ENCODE measurements around the gene PCED1B. TPM values are rescaled to one million over a fixed set of nuclear protein-coding genes. Genes with fewer than 3 reads are reported as not detected.
"Not testable (repeated sequence)": the region's sequence is repeated elsewhere in the genome, so short reads cannot be mapped to it uniquely, and the experiment has no call there.

The PCED1B gene
- total RNA-seq, 1 donor from 2014 or later: 0.41 TPM

DNA sequence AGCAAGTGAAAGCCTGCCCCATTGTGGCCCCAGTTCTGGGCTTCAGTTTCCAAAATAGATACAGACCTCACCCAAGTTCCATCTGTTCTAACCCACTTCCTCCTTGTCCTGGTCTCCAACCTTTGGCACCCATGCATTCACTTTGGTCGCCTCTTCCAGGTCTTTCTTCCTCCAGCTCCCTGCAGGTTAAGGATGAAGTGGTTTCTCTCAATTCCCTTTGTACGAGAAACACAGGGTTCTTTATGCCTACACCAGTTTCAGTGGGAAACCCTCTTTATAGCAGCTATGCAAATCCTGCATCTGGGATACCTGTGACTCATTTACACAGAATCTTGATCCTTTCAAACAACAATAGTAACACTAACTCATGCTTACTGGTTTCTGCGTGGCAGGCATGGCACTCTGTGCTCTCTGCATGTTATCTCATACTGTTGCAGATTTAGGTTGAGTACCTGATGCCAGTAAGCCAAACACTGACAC is 110.9 kb downstream of the PCED1B start:
- no peaks in the 10 kb centered on the region for H3K27me3 Mint-ChIP-seq
- TF ChIP-seq, protein P1, sequence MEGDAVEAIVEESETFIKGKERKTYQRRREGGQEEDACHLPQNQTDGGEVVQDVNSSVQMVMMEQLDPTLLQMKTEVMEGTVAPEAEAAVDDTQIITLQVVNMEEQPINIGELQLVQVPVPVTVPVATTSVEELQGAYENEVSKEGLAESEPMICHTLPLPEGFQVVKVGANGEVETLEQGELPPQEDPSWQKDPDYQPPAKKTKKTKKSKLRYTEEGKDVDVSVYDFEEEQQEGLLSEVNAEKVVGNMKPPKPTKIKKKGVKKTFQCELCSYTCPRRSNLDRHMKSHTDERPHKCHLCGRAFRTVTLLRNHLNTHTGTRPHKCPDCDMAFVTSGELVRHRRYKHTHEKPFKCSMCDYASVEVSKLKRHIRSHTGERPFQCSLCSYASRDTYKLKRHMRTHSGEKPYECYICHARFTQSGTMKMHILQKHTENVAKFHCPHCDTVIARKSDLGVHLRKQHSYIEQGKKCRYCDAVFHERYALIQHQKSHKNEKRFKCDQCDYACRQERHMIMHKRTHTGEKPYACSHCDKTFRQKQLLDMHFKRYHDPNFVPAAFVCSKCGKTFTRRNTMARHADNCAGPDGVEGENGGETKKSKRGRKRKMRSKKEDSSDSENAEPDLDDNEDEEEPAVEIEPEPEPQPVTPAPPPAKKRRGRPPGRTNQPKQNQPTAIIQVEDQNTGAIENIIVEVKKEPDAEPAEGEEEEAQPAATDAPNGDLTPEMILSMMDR (conservative IDR thresholded peaks at IDR 0.05): no peak
- H3K36me3 Mint-ChIP-seq: no peaks in the 10 kb centered on the region
- no peak overlapping the region for H3K4me3 Mint-ChIP-seq
- H3K9me3 Mint-ChIP-seq: no peaks in the 10 kb centered on the region
- peaks cover 34% of the 10 kb centered on the region for H3K4me1 Mint-ChIP-seq (ENCODE audit: unreplicated experiment)
- DNase-seq (ENCODE audit: extremely low spot score, unreplicated experiment): no peak
- no peak overlapping the region for H3K27ac Mint-ChIP-seq

DNA sequence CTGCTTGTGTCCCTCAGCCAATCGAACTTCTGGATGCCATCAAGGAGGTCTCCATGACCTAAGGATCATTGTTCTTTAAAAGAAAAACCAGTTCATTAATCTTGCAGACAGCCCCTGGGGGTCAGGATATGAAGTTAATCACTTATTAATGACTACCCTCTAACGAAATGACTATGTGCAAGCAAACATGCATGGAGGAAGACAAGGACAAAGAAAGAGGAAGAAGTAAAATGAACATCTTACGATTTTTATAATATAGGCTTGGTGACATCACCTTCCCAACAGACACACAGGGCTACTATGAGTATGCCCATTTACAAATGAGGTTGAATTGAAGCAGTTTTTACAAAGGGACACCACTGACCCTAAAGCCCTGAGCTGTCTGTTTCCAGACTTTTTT is 111.5 kb downstream of the PCED1B start:
- Mint-ChIP-seq H3K27me3 (no peaks in the 10 kb centered on the region), H3K27ac (no peak overlapping the region), H3K9me3 (no peaks in the 10 kb centered on the region), H3K36me3 (no peaks in the 10 kb centered on the region), H3K4me3 (no peak overlapping the region), H3K4me1 (ENCODE audit: unreplicated experiment) (peaks cover 34% of the 10 kb centered on the region)
- TF ChIP-seq, protein P1 (conservative IDR thresholded peaks at IDR 0.05): no peak
- DNase-seq (ENCODE audit: extremely low spot score, unreplicated experiment): no peak

DNA sequence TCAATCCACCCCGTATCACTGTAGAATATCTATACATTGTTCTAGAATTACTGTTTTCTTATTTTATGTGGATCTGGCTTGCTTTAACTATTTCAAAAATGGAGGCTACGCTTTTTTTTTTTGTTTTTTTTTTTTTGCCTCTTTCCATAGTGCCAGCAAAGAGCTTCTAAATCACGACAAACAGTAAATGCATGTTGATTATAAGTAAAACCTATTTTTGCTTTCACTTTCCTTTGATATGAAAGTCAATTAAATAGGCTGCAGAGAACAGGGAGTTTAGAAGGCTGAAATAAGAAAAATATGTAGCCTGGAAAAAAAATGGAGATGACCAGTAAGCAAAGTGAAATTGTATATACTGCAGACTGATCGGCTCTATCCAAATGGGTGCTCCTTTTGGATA is 112.6 kb downstream of the PCED1B start:
- no peak overlapping the region for H3K4me3 Mint-ChIP-seq
- H3K9me3 Mint-ChIP-seq: no peaks in the 10 kb centered on the region
- H3K27me3 Mint-ChIP-seq: no peaks in the 10 kb centered on the region
- no peak overlapping the region for H3K27ac Mint-ChIP-seq
- H3K36me3 Mint-ChIP-seq: no peaks in the 10 kb centered on the region
- no peak for DNase-seq (ENCODE audit: extremely low spot score, unreplicated experiment)
- TF ChIP-seq, protein P1 (conservative IDR thresholded peaks at IDR 0.05): no peak
- peaks cover 34% of the 10 kb centered on the region for H3K4me1 Mint-ChIP-seq (ENCODE audit: unreplicated experiment)

DNA sequence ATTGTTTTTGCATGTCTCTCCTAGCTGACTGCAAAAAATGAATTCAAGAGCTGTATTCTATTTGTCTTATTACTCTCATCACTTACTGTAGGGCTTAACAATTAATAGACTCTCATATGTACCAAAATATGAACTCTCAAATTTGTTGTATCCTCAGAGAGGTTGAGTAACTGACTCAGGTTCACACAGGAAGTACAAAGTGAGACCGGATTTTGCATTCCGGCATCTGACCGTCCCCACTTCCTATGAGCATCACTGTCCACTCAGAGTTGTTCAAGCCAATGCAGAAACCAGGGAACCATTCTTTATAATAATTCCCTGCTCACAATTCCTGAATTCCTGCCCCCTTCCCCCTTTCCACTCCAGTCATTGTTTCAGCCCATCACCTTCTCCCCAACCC is 113.6 kb downstream of the PCED1B start:
- Mint-ChIP-seq H3K9me3 (no peaks in the 10 kb centered on the region), H3K27me3 (no peaks in the 10 kb centered on the region), H3K4me3 (no peak overlapping the region), H3K36me3 (no peaks in the 10 kb centered on the region), H3K4me1 (ENCODE audit: unreplicated experiment) (peaks cover 34% of the 10 kb centered on the region), H3K27ac (no peak overlapping the region)
- DNase-seq (ENCODE audit: extremely low spot score, unreplicated experiment): no peak
- TF ChIP-seq, protein P1 (conservative IDR thresholded peaks at IDR 0.05): no peak

DNA sequence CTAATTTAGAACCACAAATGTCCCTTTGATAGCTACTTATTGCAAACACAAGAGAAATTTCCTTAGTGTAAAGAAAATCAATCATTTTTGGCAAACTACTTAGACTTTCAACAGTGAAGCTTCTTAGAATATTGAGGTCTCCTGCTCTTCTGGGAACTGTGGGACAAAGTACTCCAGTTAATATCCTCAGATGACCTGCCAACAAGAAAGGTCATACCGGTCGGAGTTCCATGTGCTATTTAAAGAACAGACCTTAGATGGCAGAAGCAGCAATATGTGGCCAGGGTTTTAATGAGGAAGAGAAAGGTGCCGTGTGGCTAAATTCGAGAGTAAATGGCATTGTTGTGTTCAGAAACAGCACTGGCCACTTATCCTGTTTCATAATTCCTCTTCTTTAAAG is 115.1 kb downstream of the PCED1B start:
- H3K9me3 Mint-ChIP-seq: no peaks in the 10 kb centered on the region
- peaks cover 34% of the 10 kb centered on the region for H3K4me1 Mint-ChIP-seq (ENCODE audit: unreplicated experiment)
- H3K27ac Mint-ChIP-seq: no peak overlapping the region
- TF ChIP-seq, protein P1 (conservative IDR thresholded peaks at IDR 0.05): no peak
- H3K4me3 Mint-ChIP-seq: no peak overlapping the region
- no peaks in the 10 kb centered on the region for H3K27me3 Mint-ChIP-seq
- H3K36me3 Mint-ChIP-seq: no peaks in the 10 kb centered on the region
- DNase-seq (ENCODE audit: extremely low spot score, unreplicated experiment): no peak

DNA sequence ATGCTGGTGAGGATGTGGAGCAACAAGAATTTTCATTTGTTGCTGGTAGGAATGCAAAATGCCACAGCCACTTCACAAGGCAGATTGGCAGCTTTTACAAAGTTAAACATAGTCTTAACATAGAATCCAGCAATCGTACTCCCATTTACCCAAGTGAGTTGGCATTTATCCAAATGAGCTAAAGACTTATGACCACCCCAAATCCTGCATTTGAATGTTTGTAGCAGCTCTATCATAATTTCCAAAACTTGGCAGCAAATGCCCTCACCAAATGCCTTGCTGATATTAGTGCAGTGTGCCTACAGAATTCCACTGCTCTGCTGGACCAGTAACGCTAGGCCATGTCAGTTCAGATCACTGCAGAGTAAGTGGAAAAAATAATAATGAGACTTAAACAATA is 121.0 kb downstream of the PCED1B start:
- H3K4me1 Mint-ChIP-seq (ENCODE audit: unreplicated experiment): no peaks in the 10 kb centered on the region
- no peaks in the 10 kb centered on the region for H3K36me3 Mint-ChIP-seq
- TF ChIP-seq, protein P1 (conservative IDR thresholded peaks at IDR 0.05): no peak
- no peaks in the 10 kb centered on the region for H3K27me3 Mint-ChIP-seq
- DNase-seq (ENCODE audit: extremely low spot score, unreplicated experiment): no peak
- peaks cover 9% of the 10 kb centered on the region for H3K9me3 Mint-ChIP-seq
- no peak overlapping the region for H3K4me3 Mint-ChIP-seq
- H3K27ac Mint-ChIP-seq: no peak overlapping the region

DNA sequence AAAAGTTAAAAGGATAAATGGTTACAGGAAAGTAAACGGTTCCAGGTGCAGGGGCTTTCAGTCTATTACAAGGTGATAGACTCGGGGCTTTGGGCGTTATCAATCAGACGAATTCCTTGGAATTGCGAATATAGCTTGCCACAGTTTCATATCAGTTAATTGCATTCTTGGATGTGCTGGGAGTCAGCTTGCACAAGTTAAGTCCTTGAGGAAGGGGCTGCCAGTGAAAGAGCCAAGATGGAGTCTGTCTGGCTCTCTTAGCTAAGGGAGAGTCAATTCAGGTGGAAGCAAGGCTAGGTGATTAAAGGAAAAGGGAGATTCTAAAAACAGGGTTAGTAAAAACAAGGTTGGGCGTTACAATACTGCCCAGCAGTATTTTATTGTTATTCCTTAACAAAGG is 121.8 kb downstream of the PCED1B start:
- H3K36me3 Mint-ChIP-seq; H3K4me3 Mint-ChIP-seq; H3K4me1 Mint-ChIP-seq (ENCODE audit: unreplicated experiment); H3K27me3 Mint-ChIP-seq; H3K27ac Mint-ChIP-seq; H3K9me3 Mint-ChIP-seq; DNase-seq (ENCODE audit: extremely low spot score, unreplicated experiment): not testable (repeated sequence)
